Measurements from ENCODE around the gene ZNF654.
"Not testable (repeated sequence)": the region's sequence is repeated elsewhere in the genome, so short reads cannot be mapped to it uniquely, and the experiment has no call there.

The ZNF654 gene

DNA sequence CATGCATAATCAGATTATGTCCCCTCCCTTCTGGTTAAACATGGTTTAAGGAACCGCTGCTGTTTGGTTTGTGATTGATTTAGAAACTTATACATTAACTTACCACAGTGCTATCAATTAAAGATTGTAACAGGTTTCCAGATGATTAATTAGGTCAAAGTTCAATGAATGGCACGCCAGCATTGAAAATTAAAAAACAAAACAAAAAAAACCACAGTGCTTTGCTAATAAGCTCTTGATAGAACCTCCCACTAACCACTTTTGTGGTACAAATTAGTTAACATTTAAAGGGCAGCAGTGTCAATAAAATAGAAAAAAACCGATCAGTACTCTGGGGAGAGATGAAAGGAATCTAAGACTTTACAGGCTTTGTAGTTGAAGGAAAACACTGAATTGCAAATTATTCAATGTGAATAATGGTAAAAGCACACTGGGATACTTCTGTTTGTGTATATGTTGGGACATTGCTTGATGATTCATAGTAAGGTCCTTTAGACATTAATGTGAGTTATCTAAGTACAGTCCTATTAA is 83.1 kb downstream of the ZNF654 start:
- no peak for DNase-seq

GRCh38 chr3:88147261-88147660 is 88.2 kb downstream of the ZNF654 start:
- no peak for DNase-seq

- DNase-seq = no peak
Observed at GRCh38 chr3:88148651-88149050, 89.6 kb downstream of the ZNF654 start.

- peak; percentile 66 for DNase-seq
Observed at GRCh38 chr3:88149101-88149508, 90.0 kb downstream of the ZNF654 start.

DNA sequence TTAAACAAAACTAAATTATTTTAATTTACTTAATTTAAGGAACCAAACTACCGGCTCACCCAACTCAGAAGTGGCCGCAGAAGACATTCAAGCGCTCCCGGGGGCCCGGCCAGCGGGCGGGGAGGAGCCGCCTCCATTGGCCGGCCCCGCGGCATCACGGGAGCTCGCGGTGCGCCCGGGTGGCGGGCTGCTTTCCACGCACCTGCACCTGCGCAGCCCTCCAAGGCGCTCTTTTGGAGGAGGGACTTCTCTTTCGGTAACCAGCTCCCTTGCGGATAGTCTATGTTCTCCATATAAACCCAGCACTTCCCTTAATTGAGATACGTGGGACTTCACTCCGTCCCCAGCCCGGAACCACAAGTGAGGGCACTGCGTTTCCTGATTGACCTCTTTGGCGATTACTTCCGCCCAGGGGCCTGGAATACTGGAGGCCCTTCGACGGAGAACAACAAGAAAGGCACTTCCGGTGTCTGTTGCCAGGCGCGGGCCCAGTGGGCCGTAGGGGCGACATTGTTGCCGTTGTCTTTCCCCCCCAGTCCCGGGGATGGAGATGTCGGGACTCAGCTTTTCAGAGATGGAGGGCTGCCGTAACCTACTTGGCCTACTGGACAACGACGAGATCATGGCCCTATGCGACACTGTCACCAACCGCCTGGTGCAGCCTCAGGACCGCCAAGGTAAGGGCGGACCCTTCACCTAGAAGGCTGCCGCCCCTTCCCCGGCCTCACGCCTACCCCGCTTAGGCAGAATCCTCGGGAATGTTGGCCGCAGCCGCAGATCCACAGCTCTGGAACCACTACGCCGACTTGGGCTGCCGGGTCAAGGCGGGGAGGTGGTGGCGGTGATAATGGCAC is 90.7 kb downstream of the ZNF654 start, which contains the start of gene C3orf38:
Gene C3orf38 (plus strand): TSS at position 451 of the 854 bp plus-strand sequence. CDS start 94 bp downstream, at position 545.
- peak; percentile 92 for DNase-seq

- no peak for DNase-seq
Observed at GRCh38 chr3:88150371-88150770, 91.3 kb downstream of the ZNF654 start.

GRCh38 chr3:88150806-88151205 is 91.8 kb downstream of the ZNF654 start:
- DNase-seq = no peak

DNA sequence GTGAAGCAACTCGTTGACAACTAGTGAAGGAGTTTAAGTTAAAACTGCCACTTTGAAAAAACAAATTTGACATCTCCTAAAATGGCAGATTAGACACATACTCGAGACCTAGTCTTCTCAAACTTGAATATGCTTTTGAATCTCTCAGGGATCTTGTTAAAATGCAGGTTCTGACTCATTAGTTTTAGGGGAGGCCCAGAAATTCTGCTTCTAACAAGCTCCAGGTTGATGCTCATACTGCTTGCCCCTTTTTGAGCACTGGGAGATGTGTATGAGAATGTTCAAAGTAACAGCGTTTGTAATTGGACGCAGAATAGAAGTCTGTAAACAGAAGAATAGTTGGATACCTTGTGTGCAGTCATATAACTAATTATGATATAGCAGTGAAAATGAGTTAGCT is 92.3 kb downstream of the ZNF654 start:
- no peak for DNase-seq

DNA sequence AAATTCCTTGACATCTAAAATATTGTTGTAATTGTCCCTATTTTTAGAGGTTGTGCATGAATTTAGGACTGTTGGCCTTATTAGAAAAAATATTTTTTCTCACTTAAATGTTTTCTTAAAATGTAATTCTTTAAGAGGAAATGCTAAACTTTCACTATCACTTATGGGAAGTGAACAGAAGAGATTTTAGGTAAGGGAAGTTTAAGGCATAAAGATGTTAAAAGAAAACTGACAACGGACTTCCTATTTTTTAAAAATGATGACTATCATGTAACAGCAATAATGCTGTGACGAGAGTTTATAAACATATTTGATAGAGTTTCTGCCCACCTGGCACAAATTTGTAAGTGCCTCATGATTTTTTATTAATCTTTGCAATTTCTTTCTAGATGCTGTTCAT is 93.8 kb downstream of the ZNF654 start:
- no peak for DNase-seq

DNA sequence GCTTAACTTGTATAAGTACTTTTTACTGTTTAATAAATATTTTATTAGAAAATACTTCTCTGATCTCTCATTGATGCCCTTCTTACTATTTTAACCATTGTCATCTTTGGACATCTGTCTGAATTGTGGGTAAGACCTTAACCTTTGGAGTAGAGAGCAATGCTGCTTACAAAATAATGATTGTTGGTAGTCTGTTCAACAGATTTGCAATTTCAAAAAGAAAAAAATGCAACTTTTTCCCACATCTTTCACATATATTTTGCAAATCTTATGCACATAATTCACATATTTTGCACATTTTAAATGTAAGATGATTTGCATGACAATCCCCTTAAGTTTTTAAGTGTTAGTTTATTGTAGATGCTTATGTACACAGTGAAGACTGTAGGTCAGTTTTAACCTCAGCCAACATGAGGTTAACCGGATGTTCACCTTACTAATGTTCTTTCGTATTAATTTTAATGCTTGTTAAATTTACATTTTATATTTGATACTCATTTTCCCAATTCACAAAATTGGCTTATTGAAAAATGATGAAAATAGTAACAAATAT is 107.4 kb downstream of the ZNF654 start:
- DNase-seq = no peak

GRCh38 chr3:88167173-88167572 is 108.1 kb downstream of the ZNF654 start:
- no peak for DNase-seq

GRCh38 chr3:88167704-88168103 is 108.6 kb downstream of the ZNF654 start:
- DNase-seq = no peak

GRCh38 chr3:88168171-88168570 is 109.1 kb downstream of the ZNF654 start:
- DNase-seq = no peak

DNA sequence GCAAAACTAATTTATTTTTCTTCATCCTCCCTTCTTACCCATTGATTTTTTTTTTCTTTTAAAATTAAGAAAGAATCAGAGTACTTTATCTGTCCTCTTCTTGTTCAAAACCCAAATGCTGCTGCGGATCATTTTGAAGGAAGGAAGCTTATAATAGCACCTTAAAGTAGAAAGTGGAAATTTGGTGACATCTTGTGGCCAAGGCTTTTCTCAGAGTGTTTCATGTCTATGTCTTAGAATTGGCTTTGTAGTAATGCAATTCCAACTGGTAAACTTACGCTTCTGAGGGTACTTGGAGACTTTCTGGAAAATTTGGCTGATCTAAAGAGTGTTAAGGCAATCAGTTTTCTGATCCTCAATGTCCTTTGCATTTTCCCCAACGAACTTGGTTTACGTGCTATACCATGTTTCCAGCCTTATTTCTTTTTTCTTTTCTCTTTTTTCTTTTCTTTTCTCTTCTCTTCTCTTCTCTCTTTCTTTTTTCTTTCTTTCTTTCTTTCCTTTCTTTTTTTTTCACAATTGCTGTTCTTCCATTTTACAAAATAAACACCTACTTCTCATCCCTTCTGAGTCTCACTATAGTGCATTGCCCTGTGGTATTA is 121.4 kb downstream of the ZNF654 start:
- DNase-seq = no peak

DNA sequence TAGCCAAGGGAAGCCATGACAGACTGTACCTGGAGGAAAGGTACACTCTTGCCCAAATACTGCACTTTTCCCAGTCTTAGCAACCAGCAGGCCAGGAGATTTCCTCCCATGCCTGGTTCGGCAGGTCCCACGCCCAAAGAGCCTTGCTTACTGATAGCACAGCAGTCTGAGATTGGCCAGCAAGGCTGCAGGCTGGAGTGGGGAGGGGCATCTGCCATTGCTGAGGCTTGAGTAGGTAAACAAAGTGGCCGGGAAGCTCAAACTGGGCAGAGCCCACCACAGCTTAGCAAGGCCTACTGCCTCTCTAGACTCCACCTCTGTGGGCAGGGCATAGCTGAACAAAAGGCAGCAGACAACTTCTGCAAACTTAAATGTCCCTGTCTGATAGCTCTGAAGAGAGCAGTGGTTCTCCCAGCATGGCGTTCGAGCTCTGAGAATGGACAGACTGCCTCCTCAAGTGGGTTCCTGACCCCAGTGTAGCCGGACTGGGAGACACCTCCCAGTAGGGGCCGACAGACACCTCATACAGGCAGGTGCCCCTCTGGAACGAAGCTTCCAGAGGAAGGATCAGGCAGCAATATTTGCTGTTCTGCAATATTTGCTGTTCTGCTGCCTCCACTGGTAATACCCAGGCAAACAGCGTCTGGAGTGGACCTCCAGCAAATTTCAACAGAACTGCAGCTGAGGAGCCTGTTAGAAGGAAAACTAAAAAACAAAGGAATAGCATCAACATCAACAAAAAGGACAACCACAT is 123.3 kb downstream of the ZNF654 start:
- DNase-seq = not testable (repeated sequence)

DNA sequence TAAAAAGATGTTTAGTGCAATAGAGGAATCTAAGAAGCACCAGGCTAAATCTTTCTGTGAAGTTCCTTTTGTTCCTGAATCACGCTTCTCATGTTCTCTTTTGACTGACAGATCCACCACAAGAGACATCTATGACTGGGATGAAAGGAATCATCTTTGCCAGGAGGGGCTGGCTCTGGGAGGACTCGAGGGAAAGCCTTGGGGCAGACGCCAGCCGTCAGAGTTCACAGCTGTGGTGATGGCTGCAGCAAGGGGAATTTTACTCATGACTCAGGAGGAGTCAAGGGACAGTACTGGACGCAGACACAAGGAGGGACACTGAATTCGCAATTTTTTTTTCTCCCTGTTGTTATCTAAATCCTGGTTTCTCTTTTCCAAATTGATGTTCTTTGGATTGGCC is 129.4 kb downstream of the ZNF654 start:
- no peak for DNase-seq

DNA sequence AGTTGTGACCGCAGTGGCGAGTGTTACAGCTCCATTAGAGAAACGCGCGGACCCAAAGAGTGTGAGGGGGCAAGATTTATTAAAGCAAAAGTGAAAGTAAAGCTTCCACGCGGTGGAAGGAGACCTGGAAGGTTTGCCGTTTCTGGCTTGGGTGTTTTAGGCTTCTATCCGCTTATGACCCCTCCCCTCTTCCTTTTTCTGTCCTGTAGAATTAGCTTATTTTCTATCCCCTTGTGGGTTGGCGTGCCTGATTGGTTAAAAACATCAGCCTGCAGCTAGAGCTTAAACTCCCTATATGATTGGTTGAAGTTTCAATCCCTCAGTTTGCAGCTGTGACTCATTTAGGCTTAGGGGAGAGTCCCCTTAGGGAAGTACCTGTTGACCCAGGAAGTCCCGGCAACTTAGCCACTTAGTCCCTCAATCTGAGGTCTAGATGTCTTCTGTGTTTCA is 130.3 kb downstream of the ZNF654 start:
- DNase-seq = no peak

- no peak for DNase-seq
Observed at GRCh38 chr3:88191872-88192409, 132.9 kb downstream of the ZNF654 start.

- no peak for DNase-seq
Observed at GRCh38 chr3:88192631-88193030, 133.6 kb downstream of the ZNF654 start.

Measured in NCI-H2107 (cell line).